Muscle of leg (tissue), 16 donors: ENCODE data around the gene ZPBP2. TPM values are rescaled to one million over a fixed set of nuclear protein-coding genes. Genes with fewer than 3 reads are reported as not detected.
A peak's percentile ranks its signal among the peaks of the same experiment; 100 is the strongest.

Experiments
- DNase-seq: peaks from one replicate; pipeline ENCODE4 v3.0.0; 2013
- H3K27ac ChIP-seq: one replicate; pipeline ENCODE4 v1.5.1; 2013; ENCODE audit warnings: mild to moderate bottlenecking, low read length, control low read depth
- H3K27me3 ChIP-seq: one replicate; pipeline ENCODE4 v1.6.1; 2013; ENCODE audit warnings: low read length; ENCODE audit not compliant: control insufficient read depth, insufficient read depth
- H3K36me3 ChIP-seq: one replicate; pipeline ENCODE4 v1.6.1; 2013; ENCODE audit warnings: low read length; ENCODE audit not compliant: control insufficient read depth, insufficient read depth
- H3K4me1 ChIP-seq: one replicate; pipeline ENCODE4 v1.6.1; 2013; ENCODE audit warnings: low read length; ENCODE audit not compliant: control insufficient read depth, insufficient read depth
- H3K4me3 ChIP-seq: one replicate; pipeline ENCODE4 v1.5.1; 2013; ENCODE audit warnings: low read length, control low read depth
- H3K9me3 ChIP-seq: replicated peaks from 2 replicates; pipeline ENCODE4 v1.6.1; 2013; ENCODE audit warnings: low read depth, low read length; ENCODE audit not compliant: control insufficient read depth
- WGBS: methylation state at CpG from one replicate; pipeline ENCODE4 v1.1.5; 2013; ENCODE audit warnings: missing lambda C conversion rate; ENCODE audit not compliant: insufficient coverage; 5-methylcytosine and 5-hydroxymethylcytosine counted together
- long read RNA-seq, 11 donors: transcript quantifications; one replicate each; lab custom pipeline, GENCODE V29; 2026
- polyA plus RNA-seq, 8 donors: library from polyadenylated mRNA; unstranded; fragments of 120-200 nt; gene quantifications; one replicate each; pipeline versions ENCODE4 v1.2.1 to v1.2.3, GENCODE V29; 2013; ENCODE audit warnings: inconsistent platforms in 1 of 8, low replicate concordance in 1 of 8; ENCODE audit not compliant: insufficient read length in 8 of 8, insufficient read depth in 1 of 8
- total RNA-seq: library from RNA; stranded (reverse); fragments of 120-200 nt; gene quantifications from one replicate; pipeline ENCODE4 v1.2.4, GENCODE V29; 2013

Gene ZPBP2, protein sequence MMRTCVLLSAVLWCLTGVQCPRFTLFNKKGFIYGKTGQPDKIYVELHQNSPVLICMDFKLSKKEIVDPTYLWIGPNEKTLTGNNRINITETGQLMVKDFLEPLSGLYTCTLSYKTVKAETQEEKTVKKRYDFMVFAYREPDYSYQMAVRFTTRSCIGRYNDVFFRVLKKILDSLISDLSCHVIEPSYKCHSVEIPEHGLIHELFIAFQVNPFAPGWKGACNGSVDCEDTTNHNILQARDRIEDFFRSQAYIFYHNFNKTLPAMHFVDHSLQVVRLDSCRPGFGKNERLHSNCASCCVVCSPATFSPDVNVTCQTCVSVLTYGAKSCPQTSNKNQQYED
- not detected for total RNA-seq
- under 1 TPM in 1 of 8 donors, not detected in 7; 0.09 TPM for polyA plus RNA-seq
- long read RNA-seq, donor 1, result 0 reads
- long read RNA-seq, donor 2, result 0 reads
- long read RNA-seq, donor 3, result 0 reads
- long read RNA-seq, donor 4, result 0 reads
- long read RNA-seq, donor 5, result 0 reads
- long read RNA-seq, donor 6, result 0 reads
- long read RNA-seq, donor 7, result 0 reads
- long read RNA-seq, donor 8, result 0 reads
- long read RNA-seq, donor 9, result 0 reads
- long read RNA-seq, donor 10, result 0 reads
- long read RNA-seq, donor 11, result 0 reads

GRCh38 chr17:39867880-39868553 lies at the start of gene ZPBP2:
Gene ZPBP2, plus strand, starts transcription at chr17:39868202. Its CDS starts 153 bp downstream, at chr17:39868355.
- H3K27me3 ChIP-seq, result peaks cover 43% of the 10 kb centered on the region
- no peak within 1 kb of the TSS for H3K4me3 ChIP-seq

DNA sequence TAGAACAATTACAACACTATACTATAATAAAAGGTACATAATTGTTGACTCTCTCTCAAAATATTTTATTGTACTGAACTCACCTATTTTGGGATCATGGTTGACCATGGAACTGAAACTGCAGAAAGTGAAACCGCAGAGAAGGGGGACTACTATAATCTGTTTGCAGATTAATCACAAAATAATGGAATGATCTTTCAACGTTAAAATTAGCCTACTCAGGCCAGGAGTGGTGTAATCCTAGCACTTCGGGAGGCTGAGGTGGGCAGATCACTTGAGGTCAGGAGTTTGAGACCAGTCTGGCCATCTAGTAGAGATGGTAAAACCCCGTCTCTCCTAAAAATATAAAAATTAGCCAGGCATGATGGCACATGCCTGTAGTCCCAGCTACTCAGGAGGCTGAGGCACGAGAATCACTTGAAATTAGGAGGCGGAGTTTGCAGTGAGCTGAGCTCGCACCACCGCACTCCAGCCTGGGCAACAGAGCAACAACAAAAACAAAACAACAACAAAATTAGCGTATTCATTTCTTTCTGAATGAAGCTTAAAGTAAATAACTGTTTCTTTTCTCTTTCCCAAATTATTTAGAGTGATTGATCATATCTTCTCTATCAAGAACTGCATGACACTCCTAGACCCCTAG lies 49.5 kb upstream of the ZPBP2 start:
- no peaks in the 10 kb centered on the region for H3K4me1 ChIP-seq
- H3K36me3 ChIP-seq, result no peaks in the 10 kb centered on the region
- H3K27me3 ChIP-seq, result peaks cover 6% of the 10 kb centered on the region
- H3K4me3 ChIP-seq, result no peak overlapping the region
- WGBS, result no CpG with 5 or more reads among the region's 9 CpGs
- no peak overlapping the region for H3K27ac ChIP-seq
- no peaks in the 10 kb centered on the region for H3K9me3 ChIP-seq
- no peak for DNase-seq

More at GRCh38 chr17:39867880-39868553, at the start of gene ZPBP2:
- peaks cover 2% of the 10 kb centered on the region for H3K4me1 ChIP-seq
- no peaks in the 10 kb centered on the region for H3K36me3 ChIP-seq
- DNase-seq, result no peak
- H3K27ac ChIP-seq, result no peak within 1 kb of the TSS
- WGBS, result 19% methylated on average over 63 of the region's 67 CpGs
- H3K9me3 ChIP-seq, result peaks cover 5% of the 10 kb centered on the region

GRCh38 chr17:39820541-39820940 lies 47.5 kb upstream of the ZPBP2 start:
- WGBS, result 40% methylated on average over 1 of the region's 4 CpGs
- Histone ChIP-seq H3K4me1 (no peaks in the 10 kb centered on the region), H3K9me3 (peaks cover 8% of the 10 kb centered on the region), H3K36me3 (no peaks in the 10 kb centered on the region), H3K27me3 (no peaks in the 10 kb centered on the region), H3K27ac (no peak overlapping the region), H3K4me3 (no peak overlapping the region)
- DNase-seq, result no peak

DNA sequence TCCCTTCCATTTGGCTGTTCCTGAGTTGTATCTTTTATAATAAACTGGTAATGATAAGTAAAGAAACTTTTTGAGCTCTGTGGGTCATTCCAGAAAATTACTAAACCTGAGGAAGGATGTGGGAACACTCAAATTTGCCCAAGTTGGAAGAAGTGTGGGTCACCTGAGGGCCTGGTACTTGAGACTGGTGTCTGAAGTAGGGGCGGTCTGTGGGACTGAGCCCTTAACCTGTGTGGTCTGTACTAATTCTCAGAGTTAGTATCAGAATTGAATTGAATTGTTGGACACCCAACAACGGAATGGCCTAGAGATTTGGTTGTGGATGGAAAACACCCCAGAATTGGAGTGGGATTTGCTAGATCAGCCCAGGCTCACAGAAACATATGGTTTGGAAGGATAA lies 47.0 kb upstream of the ZPBP2 start:
- H3K36me3 ChIP-seq, result no peaks in the 10 kb centered on the region
- H3K4me1 ChIP-seq, result no peaks in the 10 kb centered on the region
- peaks cover 8% of the 10 kb centered on the region for H3K9me3 ChIP-seq
- WGBS, result 91% methylated on average over 2 of the region's 2 CpGs
- H3K27ac ChIP-seq, result no peak overlapping the region
- no peaks in the 10 kb centered on the region for H3K27me3 ChIP-seq
- no peak overlapping the region for H3K4me3 ChIP-seq
- no peak for DNase-seq

DNA sequence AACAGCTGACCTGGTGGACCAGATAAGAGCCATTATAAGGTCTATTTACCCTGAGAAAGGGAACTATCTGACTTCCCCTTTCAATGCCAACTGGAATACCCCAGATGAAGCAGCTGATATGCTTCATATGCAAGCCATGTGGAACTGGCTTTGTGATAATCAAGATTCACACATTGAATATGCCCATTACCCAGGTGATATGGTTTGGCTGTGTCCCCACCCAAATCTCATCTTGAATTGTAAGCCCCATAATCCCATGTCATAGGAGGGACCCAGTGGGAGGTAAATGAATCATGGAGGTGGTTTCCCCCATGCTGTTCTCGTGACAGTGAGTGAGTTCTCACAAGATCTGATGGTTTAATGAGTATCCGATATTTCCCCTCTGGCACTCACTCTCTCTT lies 46.0 kb upstream of the ZPBP2 start:
- Histone ChIP-seq H3K36me3 (no peaks in the 10 kb centered on the region), H3K4me3 (no peak overlapping the region), H3K9me3 (peaks cover 8% of the 10 kb centered on the region), H3K27me3 (no peaks in the 10 kb centered on the region), H3K4me1 (no peaks in the 10 kb centered on the region), H3K27ac (no peak overlapping the region)
- no CpG with 5 or more reads among the region's 2 CpGs for WGBS
- peak; percentile 20 for DNase-seq

DNA sequence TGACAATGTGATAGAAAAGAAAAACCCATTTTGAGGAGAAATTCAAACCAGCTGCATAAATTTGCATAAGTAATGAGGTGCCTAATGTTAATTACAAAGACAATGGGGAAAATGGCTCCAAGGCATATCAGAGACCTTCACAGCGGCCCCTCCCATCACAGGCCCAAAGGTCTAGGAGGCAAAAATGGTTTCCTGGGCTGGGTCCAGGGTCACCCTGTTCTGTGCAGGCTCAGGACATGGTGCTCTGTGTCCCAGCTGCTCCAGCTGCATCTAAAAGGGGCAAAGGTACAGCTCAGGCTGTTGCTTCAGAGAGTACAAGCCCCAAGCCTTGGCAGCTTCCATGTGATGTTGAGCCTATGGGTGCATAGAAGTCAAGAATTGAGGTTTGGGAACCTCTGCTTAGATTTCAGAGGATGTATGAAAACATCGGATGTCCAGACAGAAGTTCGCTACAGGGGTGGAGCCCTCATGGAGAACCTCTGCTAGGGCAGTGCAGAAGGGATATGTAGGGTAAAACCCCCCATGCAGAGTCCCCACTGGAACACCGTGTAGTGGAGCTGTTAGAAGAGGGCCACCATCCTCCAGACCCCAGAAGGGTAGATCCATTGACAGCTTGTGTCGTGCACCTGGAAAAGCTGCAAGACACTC lies 44.5 kb upstream of the ZPBP2 start:
- H3K4me1 ChIP-seq, result no peaks in the 10 kb centered on the region
- H3K4me3 ChIP-seq, result no peak overlapping the region
- H3K36me3 ChIP-seq, result no peaks in the 10 kb centered on the region
- peaks cover 8% of the 10 kb centered on the region for H3K9me3 ChIP-seq
- no peaks in the 10 kb centered on the region for H3K27me3 ChIP-seq
- WGBS, result 100% methylated on average over 4 of the region's 5 CpGs
- H3K27ac ChIP-seq, result no peak overlapping the region
- DNase-seq, result no peak

DNA sequence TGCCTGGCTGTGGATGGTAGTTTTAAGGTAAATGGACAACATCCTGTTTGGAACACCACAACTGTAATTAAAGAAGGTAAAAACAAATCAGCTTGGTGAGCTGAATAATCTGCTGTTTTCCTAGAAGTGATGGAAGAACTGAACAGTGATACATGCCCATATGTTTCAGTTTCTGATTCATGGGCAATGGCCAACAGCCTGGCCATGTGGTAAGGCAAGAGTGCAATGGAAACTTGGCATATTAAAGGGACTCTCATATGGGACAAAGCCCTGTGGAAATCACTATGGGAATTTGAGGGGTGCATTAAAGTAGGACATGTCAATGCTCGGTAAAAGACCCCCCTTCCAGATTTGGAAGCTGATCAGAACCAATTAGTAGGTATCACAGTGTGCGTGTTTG lies 41.7 kb upstream of the ZPBP2 start:
- H3K27ac ChIP-seq, result no peak overlapping the region
- no peaks in the 10 kb centered on the region for H3K4me1 ChIP-seq
- H3K9me3 ChIP-seq, result peaks cover 8% of the 10 kb centered on the region
- no peaks in the 10 kb centered on the region for H3K27me3 ChIP-seq
- WGBS, result 100% methylated on average over 1 of the region's 2 CpGs
- no peaks in the 10 kb centered on the region for H3K36me3 ChIP-seq
- no peak overlapping the region for H3K4me3 ChIP-seq
- no peak for DNase-seq

DNA sequence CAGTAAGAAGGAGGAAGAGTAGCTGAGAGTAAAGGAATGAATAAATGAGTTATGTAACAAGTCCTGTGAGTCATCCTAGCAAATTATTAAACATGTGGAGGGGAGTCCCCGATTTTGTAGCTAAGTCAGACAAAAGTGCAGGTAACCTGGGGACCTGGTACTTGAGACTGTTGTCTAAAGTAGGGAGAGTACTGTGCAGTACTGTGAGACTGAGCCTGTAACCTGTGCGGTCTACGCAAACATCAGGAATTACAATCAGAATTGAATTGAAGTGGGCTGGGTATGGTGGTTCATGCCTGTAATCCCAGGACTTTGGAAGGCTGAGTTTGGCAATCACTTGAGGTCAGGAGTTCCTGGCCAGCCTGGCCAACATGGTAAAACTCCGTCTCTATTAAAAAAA lies 39.6 kb upstream of the ZPBP2 start:
- no peak for DNase-seq
- H3K4me1 ChIP-seq, result no peaks in the 10 kb centered on the region
- no peak overlapping the region for H3K4me3 ChIP-seq
- H3K36me3 ChIP-seq, result no peaks in the 10 kb centered on the region
- 88% methylated on average over 3 of the region's 4 CpGs for WGBS
- no peak overlapping the region for H3K27ac ChIP-seq
- H3K27me3 ChIP-seq, result no peaks in the 10 kb centered on the region
- peaks cover 8% of the 10 kb centered on the region for H3K9me3 ChIP-seq

DNA sequence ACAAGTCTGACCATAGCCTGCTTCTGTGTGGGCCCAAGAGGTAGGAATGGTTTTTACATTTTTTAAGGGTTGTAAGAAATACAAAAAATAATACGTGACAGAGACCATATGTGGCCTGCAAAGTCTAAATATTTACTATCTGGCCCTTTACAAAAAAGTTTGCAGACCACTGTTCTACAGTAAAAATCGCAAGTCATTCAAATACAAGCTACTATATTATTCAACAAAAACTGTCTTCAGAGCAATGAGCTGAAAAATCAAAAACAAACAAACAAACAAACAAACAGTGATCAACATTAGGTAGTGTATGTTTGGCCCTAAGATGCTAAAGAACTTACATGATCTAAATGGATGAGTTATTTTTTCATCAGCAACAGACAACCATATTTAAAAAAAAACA lies 36.4 kb upstream of the ZPBP2 start:
- Histone ChIP-seq H3K9me3 (no peaks in the 10 kb centered on the region), H3K27me3 (peaks cover 2% of the 10 kb centered on the region), H3K27ac (no peak overlapping the region), H3K4me1 (no peaks in the 10 kb centered on the region), H3K36me3 (no peaks in the 10 kb centered on the region), H3K4me3 (no peak overlapping the region)
- no peak for DNase-seq
- WGBS, result no CpG with 5 or more reads among the region's 2 CpGs
